CD4-positive, alpha-beta T cell treated with Interleukin-17A for 1 hour (primary cell): ENCODE measurements around the gene KLHL30.
A peak's percentile ranks its signal among the peaks of the same experiment; 100 is the strongest.

Experiments
- DNase-seq: peaks from one replicate; pipeline ENCODE4 v3.0.0-alpha.2; 2020

The KLHL30 gene

GRCh38 chr2:238151628-238152235, 13.3 kb downstream of the KLHL30 start:
- no peak for DNase-seq

DNA sequence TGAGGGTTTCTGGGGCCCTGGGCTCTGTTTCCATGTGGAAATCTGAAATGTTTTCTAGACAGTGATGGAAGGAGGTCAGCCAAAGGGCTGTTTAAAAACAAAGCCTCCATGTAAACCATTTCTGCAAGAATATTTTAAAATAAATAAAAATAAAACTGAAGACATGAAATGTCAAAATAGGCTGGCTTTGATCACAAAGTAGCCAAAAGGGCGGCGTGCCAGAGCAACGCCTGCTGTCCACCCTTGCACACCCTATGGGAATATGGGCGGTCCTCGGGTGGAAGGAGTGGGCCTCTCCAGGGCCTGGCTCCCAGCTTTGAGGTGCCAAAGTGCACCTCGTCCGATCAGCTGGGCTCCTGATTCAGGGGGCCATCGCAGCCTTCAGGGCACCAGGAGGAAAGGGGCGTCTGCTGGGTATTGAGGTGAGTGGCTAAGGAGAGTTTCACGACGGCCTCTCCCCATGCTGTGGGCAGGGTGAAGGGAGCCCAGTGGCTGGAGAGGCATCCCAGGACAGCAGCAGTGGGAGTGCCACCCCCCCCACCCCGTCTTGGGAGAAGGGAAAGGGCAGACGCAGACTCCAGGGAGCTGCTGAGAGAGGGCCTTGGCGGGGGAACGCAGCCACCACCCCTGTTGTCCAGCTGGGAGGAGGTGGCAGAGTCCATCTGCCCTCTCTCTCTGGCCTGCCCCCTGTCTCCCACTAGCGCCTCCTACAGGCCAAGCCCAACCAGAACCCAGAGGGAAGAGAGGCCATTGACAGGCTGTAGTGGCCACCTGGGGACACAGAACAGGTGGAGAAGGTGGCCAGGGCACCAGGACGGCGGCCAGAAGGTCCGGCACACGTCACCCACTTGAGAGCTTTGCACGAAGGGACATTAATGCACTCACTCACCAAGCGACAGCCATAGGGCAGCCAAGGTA, 14.6 kb downstream of the KLHL30 start:
- no peak for DNase-seq

DNA sequence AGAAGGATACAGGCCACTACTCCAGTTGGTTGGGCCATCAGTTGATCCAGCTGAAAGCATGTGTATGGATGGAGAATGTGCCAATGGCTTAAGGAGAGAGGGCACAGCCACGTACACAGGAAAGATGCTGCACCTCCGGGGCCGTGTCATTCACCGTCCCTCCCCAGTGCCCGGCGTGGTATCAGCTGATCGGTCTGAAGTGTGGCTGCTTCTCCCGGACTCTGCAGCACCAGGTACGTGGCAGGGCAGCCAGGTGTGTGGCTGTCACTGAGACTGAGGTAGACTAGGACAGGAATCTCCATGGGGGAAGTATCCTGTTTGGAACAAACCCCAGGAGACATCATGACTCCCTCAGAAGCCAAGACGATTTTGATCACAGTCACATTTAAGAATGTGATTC, 16.1 kb downstream of the KLHL30 start:
- no peak for DNase-seq

- no peak for DNase-seq
Observed at GRCh38 chr2:238155051-238155760, 16.7 kb downstream of the KLHL30 start.

DNA sequence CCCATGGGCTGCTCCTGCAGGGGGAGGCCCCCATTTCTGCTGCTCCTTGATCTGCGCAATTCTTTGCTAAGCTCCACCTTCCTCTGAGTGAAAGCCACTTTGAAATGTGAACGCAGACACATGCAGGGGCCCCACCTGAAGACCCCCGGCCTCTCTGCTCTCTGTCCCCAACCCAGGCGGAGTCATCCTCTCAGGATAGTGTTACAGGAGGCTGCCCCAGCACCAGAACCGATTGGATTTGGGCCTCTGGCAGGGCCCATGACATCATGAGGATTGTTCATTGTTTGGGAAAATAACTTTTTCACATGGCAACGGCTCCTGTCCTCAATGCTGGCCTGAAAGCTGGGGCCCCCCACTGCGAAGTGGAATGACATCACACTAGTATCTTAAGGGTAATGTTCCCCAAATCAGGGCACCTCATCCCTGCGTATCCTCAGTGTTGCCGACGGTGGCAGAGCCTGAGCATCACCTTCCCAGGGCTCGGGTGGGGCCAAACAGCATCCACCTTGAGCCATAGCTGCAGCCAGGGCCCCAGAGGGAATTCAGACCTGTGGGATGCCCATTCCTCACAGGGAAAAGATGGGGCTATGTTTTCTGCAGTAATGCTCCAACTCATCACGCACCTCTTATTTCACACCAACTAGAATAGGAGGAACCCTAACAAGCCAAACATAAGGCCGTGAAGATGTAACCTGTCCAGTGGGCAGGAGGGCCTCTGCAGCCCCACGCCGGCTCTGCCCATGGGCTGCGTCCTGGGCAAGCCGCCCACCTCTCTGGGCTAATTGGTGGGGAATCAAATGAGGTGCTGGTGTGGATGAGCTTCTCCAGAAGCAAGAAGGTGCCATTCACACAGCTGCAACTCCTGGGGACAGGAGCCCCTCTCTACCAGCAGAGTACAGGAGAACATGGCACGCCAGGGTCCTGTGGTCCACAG, 17.6 kb downstream of the KLHL30 start:
- DNase-seq = no peak

DNA sequence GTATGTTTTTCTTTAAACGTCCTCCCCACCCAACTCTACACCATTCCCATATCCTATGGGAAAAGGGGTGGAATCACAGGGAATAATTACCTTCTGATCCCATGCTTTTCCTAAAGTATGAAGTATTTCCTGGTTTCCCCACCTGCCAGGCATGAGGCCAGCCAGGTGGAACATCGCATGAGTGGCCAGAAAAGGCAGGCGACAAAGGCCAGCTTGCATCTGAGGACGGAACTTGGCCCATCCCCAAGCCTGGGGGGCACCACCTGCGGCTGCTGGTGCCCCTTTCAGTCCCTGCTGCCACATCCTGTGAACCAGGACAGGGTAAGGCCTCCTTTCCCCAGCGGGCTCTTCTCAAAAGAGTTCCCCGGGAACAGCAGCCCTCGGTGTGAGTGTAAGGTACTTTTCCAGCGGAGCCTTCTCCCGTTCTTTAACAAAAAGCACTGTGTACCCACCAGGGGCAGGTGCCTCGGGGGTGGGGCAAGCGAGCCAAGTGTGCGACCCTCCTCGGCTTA, 19.1 kb downstream of the KLHL30 start:
- DNase-seq = no peak

DNA sequence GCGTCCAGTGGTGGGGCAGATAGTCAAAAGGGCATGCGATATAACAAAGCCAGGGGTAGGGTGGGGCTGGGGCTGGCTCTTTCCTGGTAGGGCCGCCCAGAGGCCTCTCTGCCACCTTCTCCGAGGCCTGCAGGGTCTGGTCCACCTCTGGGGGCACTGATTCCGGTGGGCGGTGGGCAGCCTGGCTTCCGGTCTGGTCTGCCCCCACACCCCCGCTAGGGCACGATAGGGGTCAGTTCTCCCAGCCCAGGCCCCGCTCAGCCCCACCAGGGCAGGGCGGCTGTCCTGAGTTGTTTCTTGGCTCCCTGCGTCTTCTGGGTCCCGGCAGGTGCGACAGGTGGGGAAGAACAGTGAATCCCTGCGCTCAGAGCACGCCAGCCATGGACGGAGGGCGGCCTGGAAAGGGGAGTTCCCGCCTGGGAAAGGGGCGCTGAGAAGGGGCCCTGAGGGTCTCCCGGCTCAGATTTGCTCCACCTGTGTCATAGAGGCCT, 19.6 kb downstream of the KLHL30 start:
- DNase-seq = no peak

GRCh38 chr2:238158509-238159070, 20.1 kb downstream of the KLHL30 start, which contains the start of gene ERFE:
ERFE (plus strand) TSS chr2:238158970; CDS start chr2:238159008, 38 bp downstream.
- DNase-seq = peak; percentile 35

DNA sequence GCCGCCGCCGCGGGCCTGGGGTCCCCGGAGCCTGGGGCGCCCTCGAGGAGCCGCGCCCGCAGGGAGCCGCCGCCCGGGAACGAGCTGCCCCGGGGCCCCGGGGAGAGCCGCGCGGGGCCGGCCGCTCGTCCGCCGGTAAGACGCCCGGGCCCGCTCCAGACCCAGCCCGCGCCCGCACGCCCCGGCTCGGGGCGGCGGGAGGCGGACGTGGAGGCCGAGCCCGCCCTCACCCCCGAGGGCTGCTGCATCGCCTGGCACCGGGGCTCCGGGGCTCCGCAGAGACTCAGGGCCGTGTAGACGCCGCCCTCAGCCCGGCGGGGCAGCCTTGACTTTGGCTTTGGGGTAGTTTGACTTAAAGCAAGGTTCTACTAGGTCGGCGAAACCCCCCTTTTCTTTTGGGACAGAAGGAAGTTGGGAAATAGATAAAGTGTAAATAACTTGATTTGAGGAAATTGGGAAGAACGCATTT, 20.6 kb downstream of the KLHL30 start:
- no peak for DNase-seq

GRCh38 chr2:238159661-238160205, 21.3 kb downstream of the KLHL30 start:
- DNase-seq = no peak

GRCh38 chr2:238160206-238161129, 22.0 kb downstream of the KLHL30 start:
- no peak for DNase-seq

DNA sequence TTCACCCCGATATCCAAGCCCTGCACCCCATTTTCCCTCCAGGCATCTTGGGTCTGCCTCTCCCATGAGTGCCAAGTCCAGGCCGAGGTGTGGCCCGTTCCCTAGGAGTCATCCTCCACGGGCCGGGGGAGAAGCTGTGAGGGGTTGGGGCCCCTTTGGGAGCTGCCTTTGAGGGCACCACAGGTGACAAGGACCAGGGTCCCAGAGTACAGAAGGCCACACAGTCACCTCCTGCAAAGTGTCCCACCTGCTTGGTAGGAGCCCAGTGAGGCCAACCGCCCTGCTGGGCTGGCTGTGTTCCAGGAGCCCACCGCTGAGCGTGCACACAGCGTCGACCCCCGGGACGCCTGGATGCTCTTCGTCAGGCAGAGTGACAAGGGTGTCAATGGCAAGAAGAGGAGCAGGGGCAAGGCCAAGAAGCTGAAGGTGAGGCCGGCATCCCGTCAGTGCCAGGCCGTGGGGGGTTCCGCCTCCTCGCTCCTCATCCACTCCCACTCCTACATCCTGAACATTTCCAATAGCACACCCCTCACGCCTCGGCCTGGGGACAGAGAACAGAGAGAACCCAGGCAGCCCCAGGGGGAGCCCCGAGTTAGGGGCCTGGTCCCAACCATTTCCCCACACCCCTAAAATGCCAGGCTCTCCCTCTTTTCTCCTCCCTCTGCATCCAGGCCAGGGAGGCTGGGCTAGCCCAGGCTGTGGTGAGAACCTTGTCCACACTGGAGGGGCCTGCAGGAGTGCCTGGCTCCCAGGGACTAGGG, 23.0 kb downstream of the KLHL30 start:
- DNase-seq = no peak

GRCh38 chr2:238162251-238162845, 23.9 kb downstream of the KLHL30 start:
- no peak for DNase-seq

GRCh38 chr2:238162846-238163441, 24.5 kb downstream of the KLHL30 start:
- no peak for DNase-seq

GRCh38 chr2:238163481-238164198, 25.2 kb downstream of the KLHL30 start:
- DNase-seq = no peak

DNA sequence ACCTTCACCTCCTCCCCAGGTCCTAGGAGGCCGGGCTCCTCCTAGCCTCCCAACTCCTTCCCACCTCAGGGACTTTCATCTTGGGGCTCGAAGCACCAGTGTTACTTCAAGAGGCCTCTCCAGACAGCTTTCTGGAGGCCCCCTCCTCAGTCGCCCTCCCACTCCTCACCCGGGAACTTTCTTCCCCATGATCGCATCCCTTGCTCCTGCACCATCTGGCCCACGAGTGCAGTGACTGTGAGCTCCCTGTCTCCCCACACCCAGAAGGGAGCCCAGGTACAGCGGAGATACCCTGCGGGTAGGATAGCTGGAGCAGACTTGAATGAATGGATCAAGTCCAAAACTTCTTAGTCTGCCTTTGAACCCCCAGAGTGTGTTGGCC, 26.4 kb downstream of the KLHL30 start:
- DNase-seq = no peak

DNA sequence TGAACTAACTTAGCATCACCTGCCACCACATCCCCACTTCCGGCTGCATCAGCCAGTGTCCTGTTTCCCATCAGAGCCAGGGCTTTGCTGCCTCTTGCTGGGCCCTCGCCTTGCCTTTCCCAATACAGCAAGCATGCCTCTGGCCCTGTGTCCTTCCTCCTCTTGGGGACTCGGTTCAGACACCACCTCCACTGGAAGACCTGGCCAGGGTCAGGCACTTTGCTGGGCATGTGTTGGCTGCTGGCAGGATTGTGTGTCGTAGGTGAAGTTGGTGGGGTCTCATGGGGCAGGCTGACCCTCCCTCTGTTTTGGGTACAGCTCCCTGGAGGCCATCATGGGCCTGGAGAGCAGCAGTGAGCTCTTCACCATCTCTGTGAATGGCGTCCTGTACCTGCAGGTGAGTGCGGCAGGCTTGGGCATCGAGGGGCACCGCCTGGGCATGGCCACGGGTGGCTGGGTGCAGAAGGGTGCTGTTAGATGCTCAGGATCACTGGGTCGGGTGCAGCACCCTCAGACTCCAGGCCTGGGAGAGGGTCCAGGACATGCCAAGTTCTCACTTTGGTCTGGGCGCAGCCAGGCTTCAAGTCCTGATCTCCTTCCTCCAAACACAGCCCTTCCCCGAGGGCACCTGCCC, 26.9 kb downstream of the KLHL30 start:
- no peak for DNase-seq
